Liver (tissue), 3 donors: Measurements from ENCODE around the gene ZC3H15.

Source experiments
- CTCF ChIP-seq: fragments of 150-350 bp; IDR thresholded peaks from 2 replicates; pipeline ENCODE4 v1.5.1; 2017; ENCODE audit warnings: improper control_type of control experiment, low read depth, low read length; ENCODE audit not compliant: missing input control
- MAX ChIP-seq: IDR thresholded peaks from 2 replicates; pipeline ENCODE4 v1.6.1; 2016; ENCODE audit warnings: antibody characterized with exemption
- RAD21 ChIP-seq, 2 donors: IDR thresholded peaks; 2 replicates each; pipeline ENCODE4 v1.6.1; 2016; ENCODE audit warnings: antibody characterized with exemption in 2 of 2, mild to moderate bottlenecking in 2 of 2
- donor health status: healthy.
- donor health status: healthy.

- no peak for TF ChIP-seq CTCF
- no peak for TF ChIP-seq MAX
- TF ChIP-seq RAD21 (IDR thresholded peaks at IDR 0.05): no peak
These were observed 72.6 kb downstream of the ZC3H15 start for GRCh38 chr2:186558512-186559276.
